CD14-positive monocyte (primary cell): Measurements from ENCODE around the gene FUS. TPM values are rescaled to one million over a fixed set of nuclear protein-coding genes. Genes with fewer than 3 reads are reported as not detected.

Experiments used
- DNase-seq, 3 donors: peaks; one replicate each; pipeline ENCODE4 v3.0.0-alpha.2; 2011 to 2022
- H2AFZ ChIP-seq: 2 replicates; pipeline ENCODE4 v1.6.0; 2012; ENCODE audit warnings: mild to moderate bottlenecking, low read depth, low read length, inconsistent platforms; ENCODE audit not compliant: insufficient read depth, poor library complexity, severe bottlenecking
- H3K27ac ChIP-seq, 2 donors: 1 replicate in 1 of 2; 2 replicates in 1 of 2; pipeline ENCODE4 v1.5.1; 2012 to 2013; ENCODE audit warnings: low read length in 2 of 2, control low read depth in 1 of 2, inconsistent platforms in 1 of 2, low read depth in 1 of 2, mild to moderate bottlenecking in 1 of 2
- H3K27me3 ChIP-seq, 2 donors: one replicate each; pipeline versions ENCODE4 v1.6.0 to v1.6.1; 2011 to 2013; ENCODE audit warnings: low read length in 2 of 2; ENCODE audit not compliant: control insufficient read depth in 2 of 2, insufficient read depth in 2 of 2
- H3K36me3 ChIP-seq, 2 donors: replicated peaks in 1 of 2; 1 replicate in 1 of 2; 2 replicates in 1 of 2; pipeline versions ENCODE4 v1.5.1 to v1.6.1; 2012 to 2013; ENCODE audit warnings: low read length in 2 of 2, control low read depth in 1 of 2, inconsistent platforms in 1 of 2, mild to moderate bottlenecking in 1 of 2; ENCODE audit not compliant: insufficient read depth in 2 of 2, control insufficient read depth in 1 of 2
- H3K4me1 ChIP-seq, 2 donors: 1 replicate in 1 of 2; 2 replicates in 1 of 2; pipeline versions ENCODE4 v1.5.1 to v1.6.1; 2012 to 2013; ENCODE audit warnings: low read length in 2 of 2, control low read depth in 1 of 2, inconsistent platforms in 1 of 2, mild to moderate bottlenecking in 1 of 2, moderate library complexity in 1 of 2; ENCODE audit not compliant: insufficient read depth in 2 of 2, control insufficient read depth in 1 of 2
- H3K4me2 ChIP-seq: replicated peaks from 2 replicates; pipeline ENCODE3; 2012; ENCODE audit warnings: low read length, moderate library complexity, mild to moderate bottlenecking; ENCODE audit not compliant: poor library complexity, severe bottlenecking; ENCODE audit errors: extremely low read depth
- H3K4me3 ChIP-seq, 3 experiments: fragments of 200-600 bp in 1 of 3; sonication (generic) in 1 of 3; replicated peaks in 1 of 3; 1 replicate in 2 of 3; 2 replicates in 1 of 3; pipeline ENCODE4 v1.5.1; 2011 to 2013; ENCODE audit warnings: low read length in 3 of 3, mild to moderate bottlenecking in 3 of 3, control low read depth in 2 of 3, low read depth in 2 of 3, inconsistent platforms in 1 of 3, moderate library complexity in 1 of 3
- H3K79me2 ChIP-seq: 2 replicates; pipeline ENCODE4 v1.6.0; 2012; ENCODE audit warnings: mild to moderate bottlenecking, control low read depth, inconsistent platforms, low read length, moderate library complexity; ENCODE audit not compliant: insufficient read depth
- H3K9ac ChIP-seq: 2 replicates; pipeline ENCODE4 v1.6.0; 2017; ENCODE audit warnings: low read length, mild to moderate bottlenecking; ENCODE audit not compliant: insufficient read depth, poor library complexity, severe bottlenecking
- H3K9me3 ChIP-seq, 2 donors: replicated peaks in 1 of 2; 1 replicate in 1 of 2; 2 replicates in 1 of 2; pipeline versions ENCODE4 v1.5.1 to v1.6.1; 2012 to 2013; ENCODE audit warnings: low read length in 2 of 2, control low read depth in 1 of 2; ENCODE audit not compliant: control insufficient read depth in 1 of 2, insufficient read depth in 1 of 2
- H4K20me1 ChIP-seq: 2 replicates; pipeline ENCODE4 v1.6.0; 2012; ENCODE audit warnings: mild to moderate bottlenecking, low read length, control low read depth, moderate library complexity; ENCODE audit not compliant: insufficient read depth
- H3K27ac Mint-ChIP-seq, 7 donors: one replicate each; pipeline ENCODE4 v1.8.0; 2020; ENCODE audit warnings: mild to moderate bottlenecking in 7 of 7, mixed read lengths in 7 of 7, moderate library complexity in 6 of 7, inconsistent platforms in 2 of 7
- H3K27me3 Mint-ChIP-seq, 3 donors: one replicate each; pipeline ENCODE4 v1.8.0; 2021 to 2022; ENCODE audit warnings: low read depth in 3 of 3, mild to moderate bottlenecking in 3 of 3, mixed read lengths in 3 of 3, moderate library complexity in 3 of 3, inconsistent platforms in 1 of 3
- H3K36me3 Mint-ChIP-seq, 2 donors: one replicate each; pipeline ENCODE4 v1.8.0; 2020; ENCODE audit warnings: mixed read lengths in 2 of 2, inconsistent platforms in 1 of 2, mild to moderate bottlenecking in 1 of 2
- H3K4me1 Mint-ChIP-seq: one replicate; pipeline ENCODE4 v1.8.0; 2020; ENCODE audit warnings: mild to moderate bottlenecking, mixed read lengths
- H3K4me3 Mint-ChIP-seq, 2 donors: one replicate each; pipeline ENCODE4 v1.8.0; 2020; ENCODE audit warnings: mild to moderate bottlenecking in 2 of 2, mixed read lengths in 2 of 2, moderate library complexity in 1 of 2
- H3K9me3 Mint-ChIP-seq, 7 donors: one replicate each; pipeline ENCODE4 v1.8.0; 2020 to 2022; ENCODE audit warnings: mixed read lengths in 7 of 7, mild to moderate bottlenecking in 6 of 7, moderate library complexity in 6 of 7, inconsistent platforms in 2 of 7
- WGBS: methylation state at CpG from one replicate; pipeline ENCODE4 v1.1.5; 2013; ENCODE audit warnings: missing lambda C conversion rate; ENCODE audit not compliant: insufficient coverage; 5-methylcytosine and 5-hydroxymethylcytosine counted together
- intact Hi-C, 2 donors: fragments of 100-400 bp; cut with micrococcal nuclease; formaldehyde crosslinking; loops; one replicate each; pipeline versions ENCODE4 v1.15.0 to v1.15.1; 2023
- polyA plus RNA-seq, 3 donors: library from polyadenylated mRNA; depleted of rRNA in 1 of 3; unstranded in 2 of 3; stranded (reverse) in 1 of 3; fragments of 300-500 nt in 2 of 3; fragments of >200 nt in 1 of 3; fragmentation: Illumina TruSeq in 2 of 3; gene quantifications; 1 replicate in 2 of 3; 2 replicates in 1 of 3; pipeline ENCODE4 v1.2.3, GENCODE V29; 2012 to 2021
- TF ChIP-seq, protein P1 (sequence below): fragments of 200-600 bp; IDR thresholded peaks from one replicate; pipeline ENCODE4 v1.8.0; 2022; ENCODE audit warnings: antibody characterized with exemption, mild to moderate bottlenecking

The FUS gene
- polyA plus RNA-seq, 3 donors: 54.9 to 246 (median 78.5) TPM

GRCh38 chr16:31192856-31193642, 13.1 kb downstream of the FUS start:
- H3K4me3 ChIP-seq: no peak overlapping the region
- no peak for DNase-seq
- Mint-ChIP-seq H3K27ac (peak overlapping the region in 2 of 7 donors; percentile 25 to 48), H3K4me3 (no peak overlapping the region), H3K36me3 (peaks cover 73 to 96% of the 10 kb centered on the region in 2 donors), H3K27me3 (peaks cover 0 to 2% (median 0%) of the 10 kb centered on the region in 3 donors), H3K9me3 (no peaks in the 10 kb centered on the region), H3K4me1 (peaks cover 17% of the 10 kb centered on the region)
- 97% methylated on average over 9 of the region's 16 CpGs for WGBS
- H3K79me2 ChIP-seq: peaks cover 82% of the 10 kb centered on the region
- H2AFZ ChIP-seq: no peak overlapping the region
- H3K9me3 ChIP-seq: no peaks in the 10 kb centered on the region
- peaks cover 84 to 96% of the 10 kb centered on the region in 2 donors for H3K36me3 ChIP-seq
- H4K20me1 ChIP-seq: peaks cover 100% of the 10 kb centered on the region
- peaks cover 8 to 12% of the 10 kb centered on the region in 2 donors for H3K4me1 ChIP-seq
- TF ChIP-seq, protein P1, sequence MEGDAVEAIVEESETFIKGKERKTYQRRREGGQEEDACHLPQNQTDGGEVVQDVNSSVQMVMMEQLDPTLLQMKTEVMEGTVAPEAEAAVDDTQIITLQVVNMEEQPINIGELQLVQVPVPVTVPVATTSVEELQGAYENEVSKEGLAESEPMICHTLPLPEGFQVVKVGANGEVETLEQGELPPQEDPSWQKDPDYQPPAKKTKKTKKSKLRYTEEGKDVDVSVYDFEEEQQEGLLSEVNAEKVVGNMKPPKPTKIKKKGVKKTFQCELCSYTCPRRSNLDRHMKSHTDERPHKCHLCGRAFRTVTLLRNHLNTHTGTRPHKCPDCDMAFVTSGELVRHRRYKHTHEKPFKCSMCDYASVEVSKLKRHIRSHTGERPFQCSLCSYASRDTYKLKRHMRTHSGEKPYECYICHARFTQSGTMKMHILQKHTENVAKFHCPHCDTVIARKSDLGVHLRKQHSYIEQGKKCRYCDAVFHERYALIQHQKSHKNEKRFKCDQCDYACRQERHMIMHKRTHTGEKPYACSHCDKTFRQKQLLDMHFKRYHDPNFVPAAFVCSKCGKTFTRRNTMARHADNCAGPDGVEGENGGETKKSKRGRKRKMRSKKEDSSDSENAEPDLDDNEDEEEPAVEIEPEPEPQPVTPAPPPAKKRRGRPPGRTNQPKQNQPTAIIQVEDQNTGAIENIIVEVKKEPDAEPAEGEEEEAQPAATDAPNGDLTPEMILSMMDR: no peak
- H3K27ac ChIP-seq: no peak overlapping the region
- H3K9ac ChIP-seq: no peak overlapping the region
- no peak overlapping the region for H3K4me2 ChIP-seq
- intact Hi-C loops: no loop called here
- no peaks in the 10 kb centered on the region for H3K27me3 ChIP-seq

GRCh38 chr16:31193874-31194273, 13.9 kb downstream of the FUS start:
- TF ChIP-seq, protein P1: no peak
- Mint-ChIP-seq H3K9me3 (no peaks in the 10 kb centered on the region), H3K4me1 (peaks cover 25% of the 10 kb centered on the region), H3K36me3 (peaks cover 68 to 95% of the 10 kb centered on the region in 2 donors), H3K27ac (peak overlapping the region in 3 of 7 donors; percentile 25 to 42 (median 26)), H3K27me3 (peaks cover 0 to 2% (median 0%) of the 10 kb centered on the region in 3 donors), H3K4me3 (no peak overlapping the region)
- H3K4me1 ChIP-seq: peaks cover 13 to 20% of the 10 kb centered on the region in 2 donors
- no peak overlapping the region for H3K4me2 ChIP-seq
- WGBS: no CpG with 5 or more reads among the region's 2 CpGs
- DNase-seq: no peak
- H3K36me3 ChIP-seq: peaks cover 79 to 94% of the 10 kb centered on the region in 2 donors
- intact Hi-C loops: no loop called here
- no peak overlapping the region for H3K9ac ChIP-seq
- H3K79me2 ChIP-seq: peaks cover 80% of the 10 kb centered on the region
- H3K27me3 ChIP-seq: no peaks in the 10 kb centered on the region
- no peak overlapping the region for H3K27ac ChIP-seq
- H4K20me1 ChIP-seq: peaks cover 100% of the 10 kb centered on the region
- no peak overlapping the region for H3K4me3 ChIP-seq
- no peak overlapping the region for H2AFZ ChIP-seq
- H3K9me3 ChIP-seq: no peaks in the 10 kb centered on the region
